Nephron (organoid): ENCODE data around the gene CST11.

ENCODE experiments used
- H3K27ac Mint-ChIP-seq, 3 experiments: 2 replicates each; pipeline ENCODE4 v1.8.0; 2020; ENCODE audit warnings: mixed read lengths in 3 of 3, mild to moderate bottlenecking in 2 of 3, moderate library complexity in 1 of 3
- H3K27me3 Mint-ChIP-seq: 2 replicates; pipeline ENCODE4 v1.8.0; 2021; ENCODE audit warnings: low read depth, mild to moderate bottlenecking, moderate library complexity, mixed read lengths
- H3K36me3 Mint-ChIP-seq: 2 replicates; pipeline ENCODE4 v1.8.0; 2020; ENCODE audit warnings: low read depth, mixed read lengths
- H3K4me1 Mint-ChIP-seq: 2 replicates; pipeline ENCODE4 v1.8.0; 2020; ENCODE audit warnings: mixed read lengths
- H3K4me3 Mint-ChIP-seq, 3 experiments: 2 replicates each; pipeline ENCODE4 v1.8.0; 2020; ENCODE audit warnings: mild to moderate bottlenecking in 3 of 3, mixed read lengths in 3 of 3, moderate library complexity in 2 of 3
- H3K9me3 Mint-ChIP-seq: 2 replicates; pipeline ENCODE4 v1.8.0; 2020; ENCODE audit warnings: mixed read lengths
- CTCF ChIP-seq, 3 experiments: fragments of 200-600 bp; sonication (generic); IDR thresholded peaks; one replicate each; pipeline ENCODE4 v1.5.0; 2021; ENCODE audit warnings: antibody characterized with exemption in 3 of 3; ENCODE audit not compliant: unreplicated experiment in 3 of 3

The CST11 gene

GRCh38 chr20:23456873-23457272 lies 4.2 kb upstream of the CST11 start:
- peaks cover 6% of the 10 kb centered on the region for H3K27me3 Mint-ChIP-seq
- H3K36me3 Mint-ChIP-seq = no peaks in the 10 kb centered on the region
- H3K9me3 Mint-ChIP-seq = peaks cover 2% of the 10 kb centered on the region
- H3K4me3 Mint-ChIP-seq = no peak overlapping the region
- no peak overlapping the region for H3K27ac Mint-ChIP-seq
- TF ChIP-seq CTCF (IDR thresholded peaks at IDR 0.05; ENCODE audit: unreplicated experiment in 3 of 3) = no peak
- H3K4me1 Mint-ChIP-seq = no peaks in the 10 kb centered on the region

- no peak for TF ChIP-seq CTCF (IDR thresholded peaks at IDR 0.05; ENCODE audit: unreplicated experiment in 3 of 3)
- Mint-ChIP-seq H3K27me3 (peaks cover 6% of the 10 kb centered on the region), H3K36me3 (no peaks in the 10 kb centered on the region), H3K27ac (no peak overlapping the region), H3K4me3 (no peak overlapping the region), H3K9me3 (peaks cover 2% of the 10 kb centered on the region), H3K4me1 (no peaks in the 10 kb centered on the region)
Observed at GRCh38 chr20:23456409-23456808, 3.7 kb upstream of the CST11 start.

- H3K9me3 Mint-ChIP-seq = peaks cover 2% of the 10 kb centered on the region
- H3K27me3 Mint-ChIP-seq = peaks cover 10% of the 10 kb centered on the region
- H3K36me3 Mint-ChIP-seq = no peaks in the 10 kb centered on the region
- H3K4me3 Mint-ChIP-seq = no peak overlapping the region
- no peak overlapping the region for H3K27ac Mint-ChIP-seq
- no peaks in the 10 kb centered on the region for H3K4me1 Mint-ChIP-seq
- TF ChIP-seq CTCF (IDR thresholded peaks at IDR 0.05; ENCODE audit: unreplicated experiment in 3 of 3) = no peak
Observed at GRCh38 chr20:23455639-23456038, 3.0 kb upstream of the CST11 start.

GRCh38 chr20:23454816-23455215 lies 2.1 kb upstream of the CST11 start:
- no peak for TF ChIP-seq CTCF (IDR thresholded peaks at IDR 0.05; ENCODE audit: unreplicated experiment in 3 of 3)
- Mint-ChIP-seq H3K27ac (no peak overlapping the region), H3K9me3 (peaks cover 2% of the 10 kb centered on the region), H3K27me3 (peaks cover 10% of the 10 kb centered on the region), H3K36me3 (no peaks in the 10 kb centered on the region), H3K4me1 (no peaks in the 10 kb centered on the region), H3K4me3 (no peak overlapping the region)

- Mint-ChIP-seq H3K4me3 (no peak overlapping the region), H3K36me3 (no peaks in the 10 kb centered on the region), H3K4me1 (no peaks in the 10 kb centered on the region), H3K9me3 (peaks cover 2% of the 10 kb centered on the region), H3K27me3 (peaks cover 10% of the 10 kb centered on the region), H3K27ac (no peak overlapping the region)
- TF ChIP-seq CTCF (IDR thresholded peaks at IDR 0.05; ENCODE audit: unreplicated experiment in 3 of 3) = no peak
Observed at GRCh38 chr20:23453549-23454543, 1.2 kb upstream of the CST11 start.
